ENCODE measurements around the gene CSGALNACT2.
A peak's percentile ranks its signal among the peaks of the same experiment; 100 is the strongest.

Gene CSGALNACT2

GRCh38 chr10:43203448-43204041, 65.3 kb downstream of the CSGALNACT2 start:
- DNase-seq, result no peak

- DNase-seq, result no peak
Observed at GRCh38 chr10:43204042-43204942, 66.0 kb downstream of the CSGALNACT2 start.

- DNase-seq, result peak; percentile 65
Observed at GRCh38 chr10:43204943-43205671, 66.9 kb downstream of the CSGALNACT2 start.

GRCh38 chr10:43205681-43206390, 67.6 kb downstream of the CSGALNACT2 start:
- no peak for DNase-seq

- DNase-seq, result no peak
Observed at GRCh38 chr10:43206391-43207235, 68.4 kb downstream of the CSGALNACT2 start.

- no peak for DNase-seq
Observed at GRCh38 chr10:43208147-43209073, 70.2 kb downstream of the CSGALNACT2 start.

GRCh38 chr10:43209074-43209455, 70.8 kb downstream of the CSGALNACT2 start:
- no peak for DNase-seq

- no peak for DNase-seq
Observed at GRCh38 chr10:43209651-43210141, 71.5 kb downstream of the CSGALNACT2 start.

GRCh38 chr10:43210556-43210955, 72.3 kb downstream of the CSGALNACT2 start:
- DNase-seq, result no peak

GRCh38 chr10:43211030-43211429, 72.8 kb downstream of the CSGALNACT2 start:
- DNase-seq, result no peak

- DNase-seq, result no peak
Observed at GRCh38 chr10:43211431-43212042, 73.3 kb downstream of the CSGALNACT2 start.

GRCh38 chr10:43212043-43212721, 73.9 kb downstream of the CSGALNACT2 start:
- no peak for DNase-seq

GRCh38 chr10:43214071-43214955, 76.1 kb downstream of the CSGALNACT2 start:
- DNase-seq, result no peak

- no peak for DNase-seq
Observed at GRCh38 chr10:43214956-43215561, 76.8 kb downstream of the CSGALNACT2 start.

GRCh38 chr10:43215758-43216455, 77.7 kb downstream of the CSGALNACT2 start:
- DNase-seq, result no peak

- no peak for DNase-seq
Observed at GRCh38 chr10:43216931-43217562, 78.8 kb downstream of the CSGALNACT2 start.
